Spleen (tissue), 11 donors: ENCODE measurements around the gene QSOX1. TPM values are rescaled to one million over a fixed set of nuclear protein-coding genes. Genes with fewer than 3 reads are reported as not detected.
A peak's percentile ranks its signal among the peaks of the same experiment; 100 is the strongest.

Experiments
- DNase-seq: peaks from one replicate; pipeline ENCODE4 v3.0.0-alpha.2; 2020
- H3K27ac ChIP-seq, 8 donors: fragments of 200-600 bp; sonication (generic) in 7 of 8; 1 replicate in 4 of 8; 2 replicates in 4 of 8; pipeline versions ENCODE4 v1.5.0 to v1.8.0; 2016 to 2021; ENCODE audit warnings: inconsistent platforms in 4 of 8, mild to moderate bottlenecking in 4 of 8, moderate library complexity in 1 of 8
- H3K27me3 ChIP-seq, 7 donors: fragments of 200-600 bp; sonication (generic) in 6 of 7; replicated peaks in 1 of 7; 1 replicate in 4 of 7; 2 replicates in 3 of 7; pipeline versions ENCODE4 v1.5.0 to v1.8.0; 2016 to 2021; ENCODE audit warnings: inconsistent platforms in 3 of 7, mild to moderate bottlenecking in 1 of 7
- H3K36me3 ChIP-seq, 6 donors: fragments of 200-600 bp; sonication (generic) in 5 of 6; 1 replicate in 4 of 6; 2 replicates in 2 of 6; pipeline versions ENCODE4 v1.5.0 to v1.8.0; 2016 to 2021; ENCODE audit warnings: inconsistent platforms in 2 of 6
- H3K4me1 ChIP-seq, 6 donors: fragments of 200-600 bp; sonication (generic) in 5 of 6; 1 replicate in 3 of 6; 2 replicates in 3 of 6; pipeline versions ENCODE4 v1.5.0 to v1.8.0; 2016 to 2021; ENCODE audit warnings: inconsistent platforms in 3 of 6
- H3K4me3 ChIP-seq, 8 donors: fragments of 200-600 bp; sonication (generic) in 7 of 8; 1 replicate in 4 of 8; 2 replicates in 4 of 8; pipeline versions ENCODE4 v1.5.0 to v1.8.0; 2016 to 2021; ENCODE audit warnings: inconsistent platforms in 4 of 8, mild to moderate bottlenecking in 4 of 8, moderate library complexity in 2 of 8
- H3K9me3 ChIP-seq, 8 donors: fragments of 200-600 bp; sonication (generic) in 7 of 8; 1 replicate in 4 of 8; 2 replicates in 4 of 8; pipeline versions ENCODE4 v1.5.0 to v1.8.0; 2016 to 2021; ENCODE audit warnings: inconsistent platforms in 4 of 8
- CTCF ChIP-seq, 11 experiments: fragments of 200-600 bp in 7 of 11; fragments of 450-650 bp in 4 of 11; sonication (generic) in 4 of 11; IDR thresholded peaks in 8 of 11; conservative IDR thresholded peaks in 3 of 11; 1 replicate in 7 of 11; 2 replicates in 4 of 11; pipeline versions ENCODE4 v1.4.0 to v1.8.0; 2016 to 2021; ENCODE audit warnings: antibody characterized with exemption in 11 of 11, inconsistent platforms in 4 of 11, mild to moderate bottlenecking in 1 of 11
- POLR2A ChIP-seq, 3 donors: fragments of 450-650 bp; IDR thresholded peaks; one replicate each; pipeline ENCODE4 v1.5.1; 2017; ENCODE audit warnings: antibody characterized with exemption in 3 of 3, mild to moderate bottlenecking in 1 of 3
- POLR2AphosphoS5 ChIP-seq, 3 donors: sonication (generic); formaldehyde crosslinking; IDR thresholded peaks; one replicate each; pipeline ENCODE4 v1.5.1; 2017; ENCODE audit warnings: antibody characterized with exemption in 3 of 3
- WGBS, 5 donors: extraction: QIAGEN DNeasy Blood & Tissue Kit in 3 of 5; methylation state at CpG; one replicate each; pipeline versions ENCODE4 v1.1.5 to v1.1.7; 2013 to 2018; 5-methylcytosine and 5-hydroxymethylcytosine counted together
- intact Hi-C: fragments of 100-400 bp; cut with DNase I; formaldehyde crosslinking; loops from one replicate; pipeline ENCODE4 v1.15.0; 2023; ENCODE audit warnings: low total_unique reads
- polyA plus RNA-seq, 3 donors: library from polyadenylated mRNA; stranded (reverse); fragments of 200-250 nt; gene quantifications; one replicate each; pipeline ENCODE4 v1.2.1, GENCODE V29; 2013
- total RNA-seq, 7 donors: library from RNA; depleted of rRNA in 3 of 7; stranded (reverse); fragments of >200 nt in 3 of 7; fragmentation: NEBNext Ultra II Directional in 4 of 7; extraction: Animal tissue kit (Norgen Biotek cat#: 25700) in 4 of 7; gene quantifications; one replicate each; pipeline versions ENCODE4 v1.1.0 to v1.2.1, GENCODE V29; 2016 to 2021
- donor health status: healthy with polysubstance abuse.
- donor health status: DM: no; HTN: no; CAD: no; lungs with moderate emphysema.
- donor health status: DM: no; HTN: no; CAD: no.
- donor health status: Bipolar disorder and iron deficiency.
- donor health status: healthy.
- donor health status: DM: no; HTN: no; CAD: no.
- donor health status: DM: yes; HTN: yes; CAD: no.

Gene QSOX1
- total and polyA plus RNA-seq, 10 donors: 35.2 to 78.9 (median 56.5) TPM

GRCh38 chr1:180181996-180182642 lies 27.4 kb downstream of the QSOX1 start:
- H3K4me3 ChIP-seq: no peak overlapping the region
- H3K36me3 ChIP-seq: peaks cover 0 to 85% (median 50%) of the 10 kb centered on the region in 6 donors
- no peaks in the 10 kb centered on the region for H3K27me3 ChIP-seq
- H3K27ac ChIP-seq: no peak overlapping the region
- H3K9me3 ChIP-seq: no peaks in the 10 kb centered on the region
- intact Hi-C loops: loop anchor here (10.0 kb wide), 1 partner anchor 293 kb away; no protein-coding TSS in a partner anchor
- DNase-seq: peak; percentile 59
- peaks cover 0 to 17% (median 9%) of the 10 kb centered on the region in 6 donors for H3K4me1 ChIP-seq
- 92 to 96% (median 94%) methylated on average over 22 to 23 of the region's 23 CpGs for WGBS, 5 donors
- TF ChIP-seq POLR2AphosphoS5 (IDR thresholded peaks at IDR 0.05): no peak
- no peak for TF ChIP-seq POLR2A (IDR thresholded peaks at IDR 0.05)
- no peak for TF ChIP-seq CTCF (IDR thresholded peaks at IDR 0.05 in 8 of 11, conservative IDR thresholded peaks at IDR 0.05 in 3 of 11)

- H3K4me1 ChIP-seq: peaks cover 0 to 17% (median 12%) of the 10 kb centered on the region in 6 donors
- 90 to 95% (median 94%) methylated on average over 14 to 22 of the region's 22 CpGs for WGBS, 5 donors
- TF ChIP-seq POLR2AphosphoS5 (IDR thresholded peaks at IDR 0.05) (peak in 1 of 3 donors; percentile 17), CTCF (IDR thresholded peaks at IDR 0.05 in 8 of 11, conservative IDR thresholded peaks at IDR 0.05 in 3 of 11) (no peak), POLR2A (IDR thresholded peaks at IDR 0.05) (no peak)
- intact Hi-C loops: loop anchor here (10.0 kb wide), 1 partner anchor 292 kb away; no protein-coding TSS in a partner anchor
- H3K27ac ChIP-seq: no peak overlapping the region
- peaks cover 0 to 92% (median 53%) of the 10 kb centered on the region in 6 donors for H3K36me3 ChIP-seq
- peak; percentile 66 for DNase-seq
- no peaks in the 10 kb centered on the region for H3K27me3 ChIP-seq
- no peaks in the 10 kb centered on the region for H3K9me3 ChIP-seq
- H3K4me3 ChIP-seq: no peak overlapping the region
Observed at GRCh38 chr1:180182643-180183311, 28.1 kb downstream of the QSOX1 start.

- Histone ChIP-seq H3K36me3 (peaks cover 0 to 99% (median 56%) of the 10 kb centered on the region in 6 donors), H3K4me1 (peaks cover 0 to 21% (median 13%) of the 10 kb centered on the region in 6 donors), H3K9me3 (no peaks in the 10 kb centered on the region), H3K27me3 (no peaks in the 10 kb centered on the region), H3K27ac (no peak overlapping the region), H3K4me3 (no peak overlapping the region)
- WGBS, 5 donors: 89 to 97% (median 95%) methylated on average over 10 of the region's 10 CpGs
- DNase-seq: peak; percentile 34
- intact Hi-C loops: loop anchor here (10.0 kb wide), 1 partner anchor 291 kb away; no protein-coding TSS in a partner anchor
- TF ChIP-seq CTCF (IDR thresholded peaks at IDR 0.05 in 8 of 11, conservative IDR thresholded peaks at IDR 0.05 in 3 of 11) (no peak), POLR2A (IDR thresholded peaks at IDR 0.05) (no peak), POLR2AphosphoS5 (IDR thresholded peaks at IDR 0.05) (no peak)
Observed at GRCh38 chr1:180183426-180183825, 28.8 kb downstream of the QSOX1 start.

GRCh38 chr1:180184041-180184440 lies 29.4 kb downstream of the QSOX1 start:
- Histone ChIP-seq H3K27me3 (no peaks in the 10 kb centered on the region), H3K27ac (no peak overlapping the region), H3K36me3 (peaks cover 0 to 100% (median 59%) of the 10 kb centered on the region in 6 donors), H3K9me3 (no peaks in the 10 kb centered on the region), H3K4me1 (peaks cover 0 to 22% (median 13%) of the 10 kb centered on the region in 6 donors), H3K4me3 (no peak overlapping the region)
- TF ChIP-seq POLR2AphosphoS5 (IDR thresholded peaks at IDR 0.05): no peak
- no peak for TF ChIP-seq POLR2A (IDR thresholded peaks at IDR 0.05)
- no peak for TF ChIP-seq CTCF (IDR thresholded peaks at IDR 0.05 in 8 of 11, conservative IDR thresholded peaks at IDR 0.05 in 3 of 11)
- WGBS, 5 donors: 89 to 96% (median 95%) methylated on average over 9 of the region's 9 CpGs
- peak; percentile 53 for DNase-seq
- intact Hi-C loops: loop anchor here (10.0 kb wide), 1 partner anchor 291 kb away; no protein-coding TSS in a partner anchor
